HCT116 (cell line): ENCODE data around the gene SLC18A2. TPM values are rescaled to one million over a fixed set of nuclear protein-coding genes. Genes with fewer than 3 reads are reported as not detected.

Experiments
- ATAC-seq: fragments of 200-7000 bp; cut with Tn5 transposase; 2 replicates; pipeline ENCODE4 v1.9.1; 2020; ENCODE audit warnings: mild to moderate bottlenecking, moderate library complexity
- BruUV-seq: library from RNA; stranded (reverse); fragments of 400-500 nt; replicated peaks from 2 replicates; lab custom pipeline; 2021; lab: Mats Ljungman, UMichigan
- CTCF ChIA-PET: fragments of 300-600 bp; sonication (Branson Sonifier 250); formaldehyde crosslinking; loops from one replicate; lab custom pipeline; 2021; ENCODE audit warnings: antibody characterized with exemption; lab: Charles Lee
- POLR2A ChIA-PET: fragments of 300-600, 350-600 bp; sonication (Branson Sonifier 250); formaldehyde crosslinking; loops from one replicate; lab custom pipeline; 2021; ENCODE audit warnings: antibody characterized with exemption; lab: Charles Lee
- RAD21 ChIA-PET, 2 experiments: fragments of 300-600 bp; sonication (Branson Sonifier 250); formaldehyde crosslinking; loops; one replicate each; lab custom pipeline; 2023; ENCODE audit warnings: low total read pairs in 2 of 2; ENCODE audit not compliant: uncharacterized antibody in 2 of 2, unreplicated experiment in 2 of 2, low non-redundant PET in 1 of 2; lab: Charles Lee
- DNase-seq: peaks from one replicate; pipeline ENCODE4 v3.0.0-alpha.2; 2010; ENCODE audit warnings: low read depth, low spot score
- H2AFZ ChIP-seq: fragments of 200-600 bp; shearing (Covaris generic), sonication (generic); 2 replicates; pipeline ENCODE4 v1.6.1; 2017; ENCODE audit warnings: low read depth, mixed run types, mixed read lengths, antibody characterized with exemption, low read length; ENCODE audit not compliant: poor library complexity, severe bottlenecking
- H3K27ac ChIP-seq: 2 replicates; pipeline ENCODE4 v1.5.1; 2012; ENCODE audit warnings: low read depth, low read length
- H3K27me3 ChIP-seq: fragments of 200-600 bp; sonication (generic); 2 replicates; pipeline ENCODE4 v1.6.1; 2016; ENCODE audit warnings: mixed run types, low read length, mixed read lengths; ENCODE audit not compliant: insufficient read depth
- H3K36me3 ChIP-seq, 2 experiments: fragments of 200-500 bp in 1 of 2; fragments of 200-600 bp in 1 of 2; sonication (Bioruptor generic) in 1 of 2; sonication (generic) in 1 of 2; 2 replicates each; pipeline versions ENCODE4 v1.5.1 to v1.6.1; 2014 to 2016; ENCODE audit warnings: low read length in 2 of 2, inconsistent platforms in 1 of 2, mixed read lengths in 1 of 2, mixed run types in 1 of 2; ENCODE audit not compliant: insufficient read depth in 2 of 2, control insufficient read depth in 1 of 2
- H3K4me1 ChIP-seq, 2 experiments: fragments of 200-600 bp in 1 of 2; sonication (generic) in 1 of 2; 2 replicates each; pipeline versions ENCODE4 v1.5.1 to v1.6.1; 2012 to 2017; ENCODE audit warnings: low read length in 2 of 2, inconsistent platforms in 1 of 2, mild to moderate bottlenecking in 1 of 2, mixed read lengths in 1 of 2, mixed run types in 1 of 2, moderate library complexity in 1 of 2; ENCODE audit not compliant: insufficient read depth in 2 of 2, control insufficient read depth in 1 of 2
- H3K4me2 ChIP-seq: fragments of 200-600 bp; sonication (generic); 2 replicates; pipeline ENCODE4 v1.6.1; 2017; ENCODE audit warnings: mixed run types, low read length, mixed read lengths
- H3K4me3 ChIP-seq, 2 experiments: fragments of 200-600 bp in 1 of 2; sonication (generic) in 1 of 2; replicated peaks in 1 of 2; 2 replicates each; pipeline ENCODE4 v1.5.1; 2011 to 2016; ENCODE audit warnings: low read length in 2 of 2, control low read depth in 1 of 2, low read depth in 1 of 2, mild to moderate bottlenecking in 1 of 2, mixed read lengths in 1 of 2, mixed run types in 1 of 2
- H3K79me2 ChIP-seq: fragments of 200-600 bp; sonication (generic); 2 replicates; pipeline ENCODE4 v1.6.1; 2017; ENCODE audit warnings: mild to moderate bottlenecking, mixed run types, low read length, moderate library complexity, mixed read lengths; ENCODE audit not compliant: insufficient read depth
- H3K9ac ChIP-seq: fragments of 200-600 bp; sonication (generic); 2 replicates; pipeline ENCODE4 v1.6.1; 2016; ENCODE audit warnings: low read length, mixed read lengths
- H3K9me2 ChIP-seq: fragments of 200-600 bp; sonication (generic), shearing (Covaris generic); 2 replicates; pipeline ENCODE4 v1.6.1; 2017; ENCODE audit warnings: mixed run types, mild to moderate bottlenecking, moderate library complexity; ENCODE audit not compliant: insufficient read depth
- H3K9me3 ChIP-seq, 2 experiments: fragments of 200-500 bp in 1 of 2; fragments of 200-600 bp in 1 of 2; sonication (Bioruptor generic) in 1 of 2; sonication (generic) in 1 of 2; 2 replicates each; pipeline ENCODE4 v1.6.1; 2014 to 2017; ENCODE audit warnings: low read length in 2 of 2, mixed read lengths in 2 of 2, inconsistent platforms in 1 of 2, low read depth in 1 of 2, mild to moderate bottlenecking in 1 of 2, mixed run types in 1 of 2, moderate library complexity in 1 of 2; ENCODE audit not compliant: control insufficient read depth in 1 of 2, insufficient read depth in 1 of 2
- H4K20me1 ChIP-seq: fragments of 200-600 bp; sonication (generic), shearing (Covaris generic); 2 replicates; pipeline ENCODE4 v1.6.1; 2017; ENCODE audit warnings: mixed run types, mild to moderate bottlenecking, moderate library complexity; ENCODE audit not compliant: insufficient read depth
- ATF3 ChIP-seq: IDR thresholded peaks from 2 replicates; pipeline ENCODE4 v1.6.1; 2012
- CEBPB ChIP-seq: IDR thresholded peaks from 2 replicates; pipeline ENCODE4 v1.6.1; 2012; ENCODE audit warnings: low read depth
- CTCF ChIP-seq, 3 experiments: fragments of 200-600 bp in 1 of 3; sonication (generic) in 1 of 3; IDR thresholded peaks in 2 of 3; conservative IDR thresholded peaks in 1 of 3; 2 replicates each; pipeline ENCODE4 v1.5.1; 2012 to 2017; ENCODE audit warnings: low read depth in 2 of 3, low read length in 2 of 3, antibody characterized with exemption in 1 of 3, borderline replicate concordance in 1 of 3, control low read depth in 1 of 3, mild to moderate bottlenecking in 1 of 3, mixed read lengths in 1 of 3, mixed run types in 1 of 3, moderate library complexity in 1 of 3; ENCODE audit not compliant: insufficient read depth in 1 of 3
- EZH2 ChIP-seq: fragments of 200-600 bp; sonication (generic); IDR thresholded peaks from 2 replicates; pipeline ENCODE4 v1.6.1; 2017; ENCODE audit warnings: antibody characterized with exemption, mixed run types
- FOSL1 ChIP-seq: IDR thresholded peaks from 2 replicates; pipeline ENCODE4 v1.6.1; 2012; ENCODE audit warnings: low read depth
- JUND ChIP-seq: IDR thresholded peaks from 2 replicates; pipeline ENCODE4 v1.6.1; 2012
- TCF7L2 ChIP-seq: IDR thresholded peaks from 2 replicates; pipeline ENCODE4 v1.7.0; 2011; ENCODE audit warnings: borderline replicate concordance, inconsistent platforms; ENCODE audit not compliant: insufficient read depth, insufficient read length; ENCODE audit errors: extremely low read depth
- YY1 ChIP-seq: IDR thresholded peaks from 2 replicates; pipeline ENCODE4 v1.6.1; 2011; ENCODE audit warnings: low read length, low read depth, moderate library complexity, mild to moderate bottlenecking; ENCODE audit not compliant: insufficient replicate concordance; ENCODE audit errors: extremely low read depth
- ZBTB33 ChIP-seq: IDR thresholded peaks from 2 replicates; pipeline ENCODE4 v1.6.1; 2011; ENCODE audit warnings: mild to moderate bottlenecking, low read length, moderate library complexity; ENCODE audit not compliant: insufficient replicate concordance; ENCODE audit errors: extremely low read depth
- ZFX ChIP-seq: fragments of 450-650 bp; IDR thresholded peaks from 2 replicates; pipeline ENCODE4 v1.6.1; 2017
- intact Hi-C: fragments of 100-400 bp; cut with micrococcal nuclease; formaldehyde crosslinking; loops from 2 replicates; pipeline ENCODE4 v1.10.0; 2022
- total RNA-seq: library from RNA; stranded (reverse); gene quantifications from one replicate; pipeline ENCODE4 v1.2.1, GENCODE V29; 2021; ENCODE audit not compliant: unreplicated experiment

Gene SLC18A2
- total RNA-seq, 1 experiment from 2014 or later, result not detected

- Histone ChIP-seq H2AFZ (no peak overlapping the region), H4K20me1 (no peaks in the 10 kb centered on the region), H3K36me3 (no peaks in the 10 kb centered on the region), H3K4me1 (peaks cover 17 to 21% of the 10 kb centered on the region in 2 experiments), H3K4me3 (peak overlapping the region in 1 of 2 experiments; percentile 5; a peak in 1 of 4 replicates), H3K27me3 (no peaks in the 10 kb centered on the region), H3K79me2 (no peaks in the 10 kb centered on the region), H3K4me2 (peak overlapping the region; percentile 52), H3K9me3 (no peaks in the 10 kb centered on the region), H3K27ac (peak overlapping the region; percentile 27; the same call in 1 of the 2 replicates), H3K9ac (no peak overlapping the region), H3K9me2 (no peaks in the 10 kb centered on the region)
- POLR2A ChIA-PET, result no interaction called here
- TF ChIP-seq CTCF (IDR thresholded peaks at IDR 0.05 in 2 of 3, conservative IDR thresholded peaks at IDR 0.05 in 1 of 3; ENCODE audit: borderline replicate concordance in 1 of 3, insufficient read depth in 1 of 3, low read depth in 2 of 3, low read length in 2 of 3) (no peak), FOSL1 (peak; percentile 54)
- intact Hi-C loops, result no loop called here
- peak; percentile 26 for DNase-seq
- ATAC-seq, result peak; percentile 82
- BruUV-seq, result no TSS peak
- RAD21 ChIA-PET, result no interaction called here
- CTCF ChIA-PET, result no interaction called here
Measured at GRCh38 chr10:117271427-117271826, 30.5 kb downstream of the SLC18A2 start.

- H3K36me3 ChIP-seq, result no peaks in the 10 kb centered on the region
- H3K9ac ChIP-seq, result no peak overlapping the region
- RAD21 ChIA-PET, result no interaction called here
- POLR2A ChIA-PET, result no interaction called here
- no peaks in the 10 kb centered on the region for H4K20me1 ChIP-seq
- H3K79me2 ChIP-seq, result no peaks in the 10 kb centered on the region
- H3K9me3 ChIP-seq, result no peaks in the 10 kb centered on the region
- H3K9me2 ChIP-seq, result no peaks in the 10 kb centered on the region
- peak overlapping the region; percentile 52 for H3K4me2 ChIP-seq
- intact Hi-C loops, result no loop called here
- BruUV-seq, result no TSS peak
- peaks cover 17 to 21% of the 10 kb centered on the region in 2 experiments for H3K4me1 ChIP-seq
- DNase-seq (no peak), ATAC-seq (no peak)
- H3K27me3 ChIP-seq, result no peaks in the 10 kb centered on the region
- CTCF ChIA-PET, result no interaction called here
- no peak overlapping the region for H2AFZ ChIP-seq
- H3K4me3 ChIP-seq, result no peak overlapping the region
- peak overlapping the region; percentile 27; the same call in 1 of the 2 replicates for H3K27ac ChIP-seq
- no peak for TF ChIP-seq ZFX
- no peak for TF ChIP-seq ATF3
- TF ChIP-seq YY1, result no peak
- TF ChIP-seq CTCF (IDR thresholded peaks at IDR 0.05 in 2 of 3, conservative IDR thresholded peaks at IDR 0.05 in 1 of 3; ENCODE audit: borderline replicate concordance in 1 of 3, insufficient read depth in 1 of 3, low read depth in 2 of 3, low read length in 2 of 3), result no peak
- TF ChIP-seq TCF7L2, result no peak
- no peak for TF ChIP-seq JUND
- TF ChIP-seq CEBPB, result no peak
- TF ChIP-seq EZH2, result no peak
- TF ChIP-seq FOSL1, result no peak
- no peak for TF ChIP-seq ZBTB33
Measured at GRCh38 chr10:117272195-117273076, 31.5 kb downstream of the SLC18A2 start.
